GM23338 (cell line): ENCODE data around the gene ATP5ME. TPM values are rescaled to one million over a fixed set of nuclear protein-coding genes. Genes with fewer than 3 reads are reported as not detected.

Experiments
- ATAC-seq: fragments of 200-7000 bp; cut with Tn5 transposase; 3 replicates; pipeline ENCODE4 v1.9.1; 2020
- DNase-seq: peaks from one replicate; pipeline ENCODE4 v3.0.0-alpha.2; 2015; ENCODE audit warnings: low spot score
- H2AFZ ChIP-seq: fragments of 200-600 bp; sonication (generic); 2 replicates; pipeline ENCODE4 v1.8.0; 2016; ENCODE audit warnings: antibody characterized with exemption, mild to moderate bottlenecking, moderate library complexity
- H3F3A ChIP-seq: fragments of 200-600 bp; sonication (generic); replicated peaks from 2 replicates; pipeline ENCODE4 v1.8.0; 2017; ENCODE audit warnings: antibody characterized with exemption, mixed run types, low read depth
- H3K27ac ChIP-seq: fragments of 200-600 bp; sonication (generic); 2 replicates; pipeline ENCODE4 v1.6.1; 2016; ENCODE audit warnings: low read depth
- H3K27me3 ChIP-seq: fragments of 200-600 bp; sonication (generic); 2 replicates; pipeline ENCODE4 v1.8.0; 2016; ENCODE audit warnings: mild to moderate bottlenecking, mixed run types, moderate library complexity; ENCODE audit not compliant: insufficient read depth
- H3K36me3 ChIP-seq: fragments of 200-600 bp; sonication (generic); 2 replicates; pipeline ENCODE4 v1.8.0; 2016; ENCODE audit warnings: mild to moderate bottlenecking; ENCODE audit not compliant: insufficient read depth
- H3K4me1 ChIP-seq: fragments of 200-600 bp; sonication (generic); 2 replicates; pipeline ENCODE4 v1.8.0; 2016; ENCODE audit warnings: mild to moderate bottlenecking, moderate library complexity; ENCODE audit not compliant: insufficient read depth
- H3K4me2 ChIP-seq: fragments of 200-600 bp; sonication (generic); 2 replicates; pipeline ENCODE4 v1.7.1; 2017; ENCODE audit warnings: mixed run types
- H3K4me3 ChIP-seq: fragments of 200-600 bp; sonication (generic); 2 replicates; pipeline ENCODE4 v1.6.1; 2016; ENCODE audit warnings: mixed run types
- H3K79me2 ChIP-seq: fragments of 200-600 bp; sonication (generic); replicated peaks from 2 replicates; pipeline ENCODE4 v1.8.0; 2017; ENCODE audit warnings: mild to moderate bottlenecking; ENCODE audit not compliant: insufficient read depth
- H3K9me2 ChIP-seq: fragments of 200-600 bp; sonication (generic); 2 replicates; pipeline ENCODE4 v1.8.0; 2017; ENCODE audit not compliant: insufficient read depth
- H4K20me1 ChIP-seq: fragments of 200-600 bp; sonication (generic); replicated peaks from 2 replicates; pipeline ENCODE4 v1.8.0; 2017; ENCODE audit warnings: mild to moderate bottlenecking; ENCODE audit not compliant: insufficient read depth
- H3K27ac Mint-ChIP-seq: 2 replicates; pipeline ENCODE4 v1.8.0; 2020; ENCODE audit warnings: inconsistent platforms, mild to moderate bottlenecking, moderate library complexity, mixed read lengths
- H3K27me3 Mint-ChIP-seq: 3 replicates; pipeline ENCODE4 v1.8.0; 2022; ENCODE audit warnings: low read depth, mild to moderate bottlenecking, moderate library complexity, mixed read lengths, inconsistent platforms; ENCODE audit not compliant: insufficient read depth, poor library complexity
- H3K36me3 Mint-ChIP-seq: 3 replicates; pipeline ENCODE4 v1.8.0; 2021; ENCODE audit warnings: low read depth, mild to moderate bottlenecking, inconsistent platforms, moderate library complexity, mixed read lengths
- H3K4me1 Mint-ChIP-seq: 3 replicates; pipeline ENCODE4 v1.8.0; 2020; ENCODE audit warnings: mild to moderate bottlenecking, inconsistent platforms, mixed read lengths
- H3K4me3 Mint-ChIP-seq: 3 replicates; pipeline ENCODE4 v1.8.0; 2021; ENCODE audit warnings: moderate library complexity, mild to moderate bottlenecking, inconsistent platforms, mixed read lengths
- H3K9me3 Mint-ChIP-seq: 3 replicates; pipeline ENCODE4 v1.8.0; 2020; ENCODE audit warnings: moderate library complexity, mild to moderate bottlenecking, inconsistent platforms, mixed read lengths
- CREB1 ChIP-seq: fragments of 250-450 bp; sonication (Bioruptor Pico); IDR thresholded peaks from 2 replicates; pipeline ENCODE4 v1.5.0; 2020; ENCODE audit warnings: low read depth, mild to moderate bottlenecking, moderate library complexity
- CTCF ChIP-seq, 2 experiments: fragments of 200-600 bp in 1 of 2; sonication (generic) in 1 of 2; conservative IDR thresholded peaks; 2 replicates each; pipeline versions ENCODE4 v1.5.1 to v1.6.1; 2016 to 2017; ENCODE audit warnings: antibody characterized with exemption in 2 of 2, low read depth in 2 of 2, mild to moderate bottlenecking in 2 of 2, moderate library complexity in 1 of 2
- ETS1 ChIP-seq: IDR thresholded peaks from 2 replicates; pipeline ENCODE4 v1.6.1; 2016; ENCODE audit warnings: antibody characterized with exemption
- EZH2 ChIP-seq: fragments of 200-600 bp; sonication (generic); IDR thresholded peaks from one replicate; pipeline ENCODE4 v1.8.0; 2017; ENCODE audit warnings: antibody characterized with exemption, mild to moderate bottlenecking, low read depth; ENCODE audit not compliant: unreplicated experiment
- EZH2phosphoT487 ChIP-seq: fragments of 200-600 bp; sonication (generic); IDR thresholded peaks from one replicate; pipeline ENCODE4 v1.8.1; 2018; ENCODE audit warnings: antibody characterized with exemption; ENCODE audit not compliant: unreplicated experiment
- JUNB ChIP-seq: IDR thresholded peaks from one replicate; pipeline ENCODE4 v1.6.1; 2016; ENCODE audit warnings: antibody characterized with exemption; ENCODE audit not compliant: unreplicated experiment
- NANOG ChIP-seq: IDR thresholded peaks from 2 replicates; pipeline ENCODE4 v1.6.1; 2016; ENCODE audit warnings: antibody characterized with exemption, borderline replicate concordance
- POLR2AphosphoS5 ChIP-seq: IDR thresholded peaks from 2 replicates; pipeline ENCODE4 v1.6.1; 2016; ENCODE audit warnings: antibody characterized with exemption, low read depth
- REST ChIP-seq: IDR thresholded peaks from one replicate; pipeline ENCODE4 v1.6.1; 2018; ENCODE audit warnings: antibody characterized with exemption; ENCODE audit not compliant: unreplicated experiment
- STAT1 ChIP-seq: IDR thresholded peaks from one replicate; pipeline ENCODE4 v1.6.1; 2016; ENCODE audit warnings: antibody characterized with exemption; ENCODE audit not compliant: unreplicated experiment
- ZNF114 ChIP-seq: fragments of 250-450 bp; sonication (Bioruptor Pico); IDR thresholded peaks from 2 replicates; pipeline ENCODE4 v1.5.0; 2020; ENCODE audit warnings: mild to moderate bottlenecking, moderate library complexity
- ZNF331 ChIP-seq: fragments of 250-450 bp; sonication (Bioruptor Pico); IDR thresholded peaks from 2 replicates; pipeline ENCODE4 v1.5.0; 2020; ENCODE audit warnings: low read depth, mild to moderate bottlenecking, moderate library complexity
- ZNF462 ChIP-seq: fragments of 250-450 bp; sonication (Bioruptor Pico); IDR thresholded peaks from 2 replicates; pipeline ENCODE4 v1.5.0; 2020; ENCODE audit warnings: mild to moderate bottlenecking, moderate library complexity
- polyA plus RNA-seq: library from polyadenylated mRNA; unstranded; fragments of >200 nt; fragmentation: Nextera tagmentation; extraction: Ambion mirVana; gene quantifications from 2 replicates; pipeline ENCODE4 v1.2.1, GENCODE V29; 2016
- total RNA-seq: library from RNA; depleted of rRNA; stranded (reverse); fragments of >200 nt; shearing (Covaris generic); gene quantifications from 2 replicates; pipeline ENCODE4 v1.2.3, GENCODE V29; 2014

Gene ATP5ME
- total and polyA plus RNA-seq, 2 experiments from 2014 or later = 60.5 to 2,021 TPM

- H3K9me2 ChIP-seq = no peaks in the 10 kb centered on the region
- no peaks in the 10 kb centered on the region for H3K27me3 ChIP-seq
- no peak for TF ChIP-seq CREB1 (CRISPR knock-in tag)
- no peak for TF ChIP-seq EZH2
- TF ChIP-seq EZH2phosphoT487 = no peak
- TF ChIP-seq ZNF331 (CRISPR knock-in tag) = no peak
- no peak for TF ChIP-seq ETS1
- TF ChIP-seq POLR2AphosphoS5 = no peak
- no peak for TF ChIP-seq NANOG
- no peak for TF ChIP-seq STAT1
- no peak for TF ChIP-seq CTCF (conservative IDR thresholded peaks at IDR 0.05; ENCODE audit: low read depth in 2 of 2)
- TF ChIP-seq REST = no peak
- no peak for TF ChIP-seq ZNF462 (CRISPR knock-in tag)
- TF ChIP-seq ZNF114 (CRISPR knock-in tag) = no peak
- TF ChIP-seq JUNB = no peak
- no peaks in the 10 kb centered on the region for H3F3A ChIP-seq
- H3K4me3 ChIP-seq = no peak overlapping the region
- no peaks in the 10 kb centered on the region for H4K20me1 ChIP-seq
- H3K79me2 ChIP-seq = no peaks in the 10 kb centered on the region
- ATAC-seq = no peak
- H3K27ac Mint-ChIP-seq = no peak overlapping the region
- H3K27ac ChIP-seq = no peak overlapping the region
- peaks cover 21% of the 10 kb centered on the region for H3K27me3 Mint-ChIP-seq
- H2AFZ ChIP-seq = no peak overlapping the region
- H3K4me1 Mint-ChIP-seq = no peaks in the 10 kb centered on the region; the same call in 2 of the 3 replicates
- H3K36me3 Mint-ChIP-seq = peaks cover 8% of the 10 kb centered on the region; the same call in 1 of the 3 replicates
- H3K4me1 ChIP-seq = no peaks in the 10 kb centered on the region
- no peak overlapping the region for H3K4me2 ChIP-seq
- no peaks in the 10 kb centered on the region for H3K36me3 ChIP-seq
- H3K9me3 Mint-ChIP-seq = peaks cover 21% of the 10 kb centered on the region
- H3K4me3 Mint-ChIP-seq = no peak overlapping the region
- no peak for DNase-seq
Measured at GRCh38 chr4:632926-633325, 41.1 kb downstream of the ATP5ME start.
